Measurements from ENCODE around the gene RAB11FIP3. TPM values are rescaled to one million over a fixed set of nuclear protein-coding genes. Genes with fewer than 3 reads are reported as not detected.
A peak's percentile ranks its signal among the peaks of the same experiment; 100 is the strongest.

RAB11FIP3 gene
- total and polyA plus RNA-seq, 2 of the 13 experiments (the other 11 are each of a cell fraction or from before 2014, with no cell fraction given) = 34.3 to 57.6 TPM

GRCh38 chr16:526181-527014 is 100.9 kb downstream of the RAB11FIP3 start (continued):
- no peak for TF ChIP-seq ZBTB40 (IDR thresholded peaks at IDR 0.05)
- 0 out of 2 replicates have a peak, but pooled peaks have one; percentile 4 for TF ChIP-seq ZBTB40 (CRISPR knock-in tag; IDR thresholded peaks at IDR 0.05)
- peak; percentile 37; the same call in 1 of the 2 replicates for TF ChIP-seq ZNF30 (CRISPR knock-in tag; IDR thresholded peaks at IDR 0.05)
- 0 out of 2 replicates have a peak, but pooled peaks have one; percentile 18 for TF ChIP-seq ZNF879 (CRISPR knock-in tag; IDR thresholded peaks at IDR 0.05)
- 0 out of 2 replicates have a peak, but pooled peaks have one; percentile 34 for TF ChIP-seq ELF4 (CRISPR knock-in tag; IDR thresholded peaks at IDR 0.05; ENCODE audit: borderline replicate concordance)
- TF ChIP-seq, protein P1, sequence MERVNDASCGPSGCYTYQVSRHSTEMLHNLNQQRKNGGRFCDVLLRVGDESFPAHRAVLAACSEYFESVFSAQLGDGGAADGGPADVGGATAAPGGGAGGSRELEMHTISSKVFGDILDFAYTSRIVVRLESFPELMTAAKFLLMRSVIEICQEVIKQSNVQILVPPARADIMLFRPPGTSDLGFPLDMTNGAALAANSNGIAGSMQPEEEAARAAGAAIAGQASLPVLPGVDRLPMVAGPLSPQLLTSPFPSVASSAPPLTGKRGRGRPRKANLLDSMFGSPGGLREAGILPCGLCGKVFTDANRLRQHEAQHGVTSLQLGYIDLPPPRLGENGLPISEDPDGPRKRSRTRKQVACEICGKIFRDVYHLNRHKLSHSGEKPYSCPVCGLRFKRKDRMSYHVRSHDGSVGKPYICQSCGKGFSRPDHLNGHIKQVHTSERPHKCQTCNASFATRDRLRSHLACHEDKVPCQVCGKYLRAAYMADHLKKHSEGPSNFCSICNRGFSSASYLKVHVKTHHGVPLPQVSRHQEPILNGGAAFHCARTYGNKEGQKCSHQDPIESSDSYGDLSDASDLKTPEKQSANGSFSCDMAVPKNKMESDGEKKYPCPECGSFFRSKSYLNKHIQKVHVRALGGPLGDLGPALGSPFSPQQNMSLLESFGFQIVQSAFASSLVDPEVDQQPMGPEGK (CRISPR knock-in tag; IDR thresholded peaks at IDR 0.05) = peak; percentile 38; the same call in 1 of the 2 replicates
- TF ChIP-seq ZNF431 (CRISPR knock-in tag; IDR thresholded peaks at IDR 0.05; ENCODE audit: borderline replicate concordance, low read depth) = 0 out of 2 replicates have a peak, but pooled peaks have one; percentile 9
- TF ChIP-seq NPAS2 (CRISPR knock-in tag; IDR thresholded peaks at IDR 0.05; ENCODE audit: borderline replicate concordance) = 0 out of 2 replicates have a peak, but pooled peaks have one; percentile 22
- TF ChIP-seq, protein P2, sequence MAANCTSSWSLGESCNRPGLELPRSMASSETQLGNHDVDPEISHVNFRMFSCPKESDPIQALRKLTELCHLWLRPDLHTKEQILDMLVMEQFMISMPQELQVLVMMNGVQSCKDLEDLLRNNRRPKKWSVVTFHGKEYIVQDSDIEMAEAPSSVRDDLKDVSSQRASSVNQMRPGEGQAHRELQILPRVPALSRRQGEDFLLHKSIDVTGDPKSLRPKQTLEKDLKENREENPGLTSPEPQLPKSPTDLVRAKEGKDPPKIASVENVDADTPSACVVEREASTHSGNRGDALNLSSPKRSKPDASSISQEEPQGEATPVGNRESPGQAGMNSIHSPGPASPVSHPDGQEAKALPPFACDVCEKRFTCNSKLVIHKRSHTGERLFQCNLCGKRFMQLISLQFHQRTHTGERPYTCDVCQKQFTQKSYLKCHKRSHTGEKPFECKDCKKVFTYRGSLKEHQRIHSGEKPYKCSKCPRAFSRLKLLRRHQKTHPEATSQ (CRISPR knock-in tag; IDR thresholded peaks at IDR 0.05; ENCODE audit: borderline replicate concordance) = no peak
- TF ChIP-seq NRL (CRISPR knock-in tag; IDR thresholded peaks at IDR 0.05; ENCODE audit: borderline replicate concordance) = 0 out of 2 replicates have a peak, but pooled peaks have one; percentile 18
- 0 out of 2 replicates have a peak, but pooled peaks have one; percentile 16 for TF ChIP-seq ZNF772 (CRISPR knock-in tag; IDR thresholded peaks at IDR 0.05)
- TF ChIP-seq POLR2AphosphoS2 (IDR thresholded peaks at IDR 0.05; ENCODE audit: low read depth, low read length) = no peak
- 0 out of 2 replicates have a peak, but pooled peaks have one; percentile 65 for TF ChIP-seq ZNF850 (CRISPR knock-in tag; conservative IDR thresholded peaks at IDR 0.05)
